Ishikawa (cell line): ENCODE results near the gene MAP4K4.

Experiments used
- CEBPB ChIP-seq: IDR thresholded peaks from 2 replicates; pipeline ENCODE4 v1.6.1; 2012
- CREB1 ChIP-seq: IDR thresholded peaks from 2 replicates; pipeline ENCODE4 v1.6.1; 2012; ENCODE audit warnings: low read depth
- EGR1 ChIP-seq: IDR thresholded peaks from 2 replicates; pipeline ENCODE4 v1.6.1; 2012
- EP300 ChIP-seq: IDR thresholded peaks from 2 replicates; pipeline ENCODE4 v1.6.1; 2012; ENCODE audit warnings: borderline replicate concordance
- FOXM1 ChIP-seq: IDR thresholded peaks from 2 replicates; pipeline ENCODE4 v1.6.1; 2012; ENCODE audit warnings: low read depth, borderline replicate concordance
- NFIC ChIP-seq: IDR thresholded peaks from 2 replicates; pipeline ENCODE4 v1.6.1; 2012
- RAD21 ChIP-seq: IDR thresholded peaks from 2 replicates; pipeline ENCODE4 v1.6.1; 2012; ENCODE audit warnings: low read depth
- TAF1 ChIP-seq: IDR thresholded peaks from 2 replicates; pipeline ENCODE4 v1.6.1; 2012; ENCODE audit warnings: low read depth, mild to moderate bottlenecking
- TCF12 ChIP-seq: IDR thresholded peaks from 2 replicates; pipeline ENCODE4 v1.6.1; 2012; ENCODE audit warnings: low read depth
- TEAD4 ChIP-seq: IDR thresholded peaks from 2 replicates; pipeline ENCODE4 v1.6.1; 2012
- YY1 ChIP-seq: IDR thresholded peaks from 2 replicates; pipeline ENCODE4 v1.6.1; 2012; ENCODE audit warnings: low read depth
- ZBTB7A ChIP-seq: IDR thresholded peaks from 2 replicates; pipeline ENCODE4 v1.6.1; 2012; ENCODE audit warnings: low read depth
- TF ChIP-seq, protein P1 (sequence below): IDR thresholded peaks from 2 replicates; pipeline ENCODE4 v1.6.1; 2012
- TF ChIP-seq, protein P2 (sequence below): IDR thresholded peaks from 2 replicates; pipeline ENCODE4 v1.6.1; 2012; ENCODE audit warnings: low read depth, mild to moderate bottlenecking
- TF ChIP-seq, protein P3 (sequence below): IDR thresholded peaks from 2 replicates; pipeline ENCODE4 v1.6.1; 2012

MAP4K4 gene

DNA sequence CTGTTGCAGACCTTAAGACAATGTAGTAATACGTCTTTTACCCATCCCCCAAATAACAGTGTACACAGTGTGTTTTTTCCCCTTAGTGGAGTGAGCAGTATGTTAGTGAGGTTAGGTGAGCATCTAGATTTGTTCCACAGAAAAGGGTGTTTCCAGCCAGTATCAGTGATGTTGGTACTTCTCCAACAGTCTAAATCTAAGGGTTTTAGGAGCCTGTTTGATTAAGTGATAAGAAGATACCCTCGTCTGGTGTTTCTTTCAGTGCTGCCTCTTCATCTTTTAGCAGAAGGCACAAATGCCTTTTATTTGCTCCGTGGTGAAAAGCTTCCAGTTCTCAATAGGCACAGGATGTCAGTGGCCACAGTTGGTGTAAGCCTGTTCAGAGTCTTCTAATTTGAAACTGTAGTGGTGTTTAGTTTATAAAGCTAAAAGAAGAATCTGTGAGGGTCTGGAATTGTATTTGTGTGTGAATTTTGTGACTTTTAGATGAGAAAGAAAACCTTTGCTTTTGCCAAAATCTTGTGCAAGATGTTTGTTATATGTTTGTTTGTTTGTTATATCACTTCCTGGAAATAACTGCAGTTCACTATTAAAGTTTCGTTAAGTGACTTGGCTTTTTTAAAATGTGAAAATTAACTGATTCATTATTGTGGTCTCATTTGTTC, 71.2 kb downstream of the MAP4K4 start:
- TF ChIP-seq, protein P1, sequence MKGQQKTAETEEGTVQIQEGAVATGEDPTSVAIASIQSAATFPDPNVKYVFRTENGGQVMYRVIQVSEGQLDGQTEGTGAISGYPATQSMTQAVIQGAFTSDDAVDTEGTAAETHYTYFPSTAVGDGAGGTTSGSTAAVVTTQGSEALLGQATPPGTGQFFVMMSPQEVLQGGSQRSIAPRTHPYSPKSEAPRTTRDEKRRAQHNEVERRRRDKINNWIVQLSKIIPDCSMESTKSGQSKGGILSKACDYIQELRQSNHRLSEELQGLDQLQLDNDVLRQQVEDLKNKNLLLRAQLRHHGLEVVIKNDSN, result no peak
- TF ChIP-seq, protein P2, sequence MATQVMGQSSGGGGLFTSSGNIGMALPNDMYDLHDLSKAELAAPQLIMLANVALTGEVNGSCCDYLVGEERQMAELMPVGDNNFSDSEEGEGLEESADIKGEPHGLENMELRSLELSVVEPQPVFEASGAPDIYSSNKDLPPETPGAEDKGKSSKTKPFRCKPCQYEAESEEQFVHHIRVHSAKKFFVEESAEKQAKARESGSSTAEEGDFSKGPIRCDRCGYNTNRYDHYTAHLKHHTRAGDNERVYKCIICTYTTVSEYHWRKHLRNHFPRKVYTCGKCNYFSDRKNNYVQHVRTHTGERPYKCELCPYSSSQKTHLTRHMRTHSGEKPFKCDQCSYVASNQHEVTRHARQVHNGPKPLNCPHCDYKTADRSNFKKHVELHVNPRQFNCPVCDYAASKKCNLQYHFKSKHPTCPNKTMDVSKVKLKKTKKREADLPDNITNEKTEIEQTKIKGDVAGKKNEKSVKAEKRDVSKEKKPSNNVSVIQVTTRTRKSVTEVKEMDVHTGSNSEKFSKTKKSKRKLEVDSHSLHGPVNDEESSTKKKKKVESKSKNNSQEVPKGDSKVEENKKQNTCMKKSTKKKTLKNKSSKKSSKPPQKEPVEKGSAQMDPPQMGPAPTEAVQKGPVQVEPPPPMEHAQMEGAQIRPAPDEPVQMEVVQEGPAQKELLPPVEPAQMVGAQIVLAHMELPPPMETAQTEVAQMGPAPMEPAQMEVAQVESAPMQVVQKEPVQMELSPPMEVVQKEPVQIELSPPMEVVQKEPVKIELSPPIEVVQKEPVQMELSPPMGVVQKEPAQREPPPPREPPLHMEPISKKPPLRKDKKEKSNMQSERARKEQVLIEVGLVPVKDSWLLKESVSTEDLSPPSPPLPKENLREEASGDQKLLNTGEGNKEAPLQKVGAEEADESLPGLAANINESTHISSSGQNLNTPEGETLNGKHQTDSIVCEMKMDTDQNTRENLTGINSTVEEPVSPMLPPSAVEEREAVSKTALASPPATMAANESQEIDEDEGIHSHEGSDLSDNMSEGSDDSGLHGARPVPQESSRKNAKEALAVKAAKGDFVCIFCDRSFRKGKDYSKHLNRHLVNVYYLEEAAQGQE, result no peak
- TF ChIP-seq CEBPB (no peak), TAF1 (no peak), NFIC (no peak), TCF12 (no peak), RAD21 (no peak), ZBTB7A (no peak), YY1 (no peak), EGR1 (no peak), FOXM1 (no peak), TEAD4 (no peak), CREB1 (no peak), EP300 (no peak)
- TF ChIP-seq, protein P3, sequence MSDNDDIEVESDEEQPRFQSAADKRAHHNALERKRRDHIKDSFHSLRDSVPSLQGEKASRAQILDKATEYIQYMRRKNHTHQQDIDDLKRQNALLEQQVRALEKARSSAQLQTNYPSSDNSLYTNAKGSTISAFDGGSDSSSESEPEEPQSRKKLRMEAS, result no peak

DNA sequence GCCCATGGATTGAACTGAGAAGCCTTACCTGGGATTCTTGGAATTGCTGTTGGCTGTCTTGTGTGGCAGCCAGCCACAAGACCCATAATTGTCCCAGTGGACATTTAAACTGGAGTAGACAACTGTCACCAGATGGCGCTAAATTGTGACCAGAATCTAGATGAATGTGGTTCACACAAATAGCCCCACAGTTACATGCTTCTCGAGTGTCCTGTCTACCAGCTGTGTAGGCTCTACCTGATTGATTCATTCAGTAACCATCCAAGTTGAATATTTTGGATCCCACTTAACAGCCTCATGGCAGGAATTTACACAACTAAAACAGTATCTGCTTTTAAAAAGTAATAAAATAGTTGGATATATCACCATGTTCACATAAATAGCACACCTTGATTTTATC, 73.2 kb downstream of the MAP4K4 start:
- TF ChIP-seq FOXM1 (no peak), NFIC (no peak), RAD21 (peak; percentile 50; the same call in 1 of the 2 replicates), YY1 (no peak), EGR1 (no peak)
- TF ChIP-seq, protein P3, result no peak

DNA sequence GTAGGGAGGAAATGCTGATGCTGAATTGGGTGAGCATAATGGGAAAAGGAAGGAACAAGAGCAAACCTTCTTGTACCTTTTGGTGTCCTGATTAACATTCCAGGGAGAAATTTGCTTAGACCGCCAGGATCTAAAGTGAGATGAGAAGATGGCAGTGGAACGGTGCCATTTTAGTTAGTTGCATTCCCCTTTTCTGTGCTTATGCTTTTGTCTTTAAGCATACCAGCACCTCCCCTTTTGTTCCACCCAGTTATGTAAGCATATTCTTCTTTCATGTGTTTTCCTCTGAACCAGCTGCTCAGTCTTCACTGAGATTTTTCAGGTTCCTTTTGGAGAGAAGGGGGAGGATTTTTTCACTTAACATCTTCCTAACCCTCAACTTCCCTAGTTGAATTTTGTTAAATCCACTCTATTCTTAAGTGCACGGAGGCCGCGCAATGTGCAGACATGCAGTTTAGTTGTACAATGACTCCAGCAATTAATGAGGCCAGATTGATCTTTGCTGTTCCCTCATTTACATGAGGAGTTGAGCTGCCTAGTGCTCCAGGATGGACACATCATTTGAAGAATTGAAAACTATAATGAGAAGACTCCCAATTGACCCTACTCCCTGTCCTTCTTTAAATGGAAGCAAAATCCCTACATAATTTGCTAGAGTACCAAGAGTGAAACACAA, 73.9 kb downstream of the MAP4K4 start:
- TF ChIP-seq FOXM1, result no peak
- TF ChIP-seq, protein P3, result no peak
- no peak for TF ChIP-seq ZBTB7A
- no peak for TF ChIP-seq TCF12
- no peak for TF ChIP-seq CEBPB
- TF ChIP-seq, protein P1, result no peak
- no peak for TF ChIP-seq TAF1
- TF ChIP-seq, protein P2, result no peak
- no peak for TF ChIP-seq YY1
- no peak for TF ChIP-seq RAD21

DNA sequence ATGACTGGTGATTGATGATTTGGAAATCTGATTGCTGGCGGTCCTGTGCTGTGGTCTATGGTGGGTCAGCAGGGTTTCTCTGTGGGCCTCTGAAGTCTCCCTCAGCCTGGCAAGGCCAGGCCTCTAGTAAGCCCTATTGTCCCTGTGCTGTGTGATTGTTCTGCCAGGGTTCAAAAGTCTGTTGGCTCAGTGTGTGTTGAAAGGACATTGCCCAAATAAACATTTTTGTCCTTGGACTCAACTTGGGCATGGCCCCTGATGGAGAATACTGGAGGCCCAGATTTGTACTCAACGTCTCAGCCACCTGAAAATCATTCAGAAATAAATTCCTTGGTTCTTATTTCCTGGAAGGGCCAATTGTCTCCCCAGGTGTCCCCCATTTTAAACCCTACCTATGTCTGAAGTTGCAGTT, 74.4 kb downstream of the MAP4K4 start:
- TF ChIP-seq TEAD4, result no peak
- TF ChIP-seq, protein P2, result no peak
- TF ChIP-seq, protein P3, result no peak
- no peak for TF ChIP-seq CREB1
- no peak for TF ChIP-seq NFIC
- TF ChIP-seq FOXM1, result no peak
- TF ChIP-seq TCF12, result no peak
- no peak for TF ChIP-seq EP300
- no peak for TF ChIP-seq EGR1
- no peak for TF ChIP-seq CEBPB
- TF ChIP-seq, protein P1, result no peak
- TF ChIP-seq RAD21, result no peak
- TF ChIP-seq TAF1, result no peak
- TF ChIP-seq ZBTB7A, result no peak
- TF ChIP-seq YY1, result no peak
